Measurements from ENCODE around the gene ABCC12.

DNA sequence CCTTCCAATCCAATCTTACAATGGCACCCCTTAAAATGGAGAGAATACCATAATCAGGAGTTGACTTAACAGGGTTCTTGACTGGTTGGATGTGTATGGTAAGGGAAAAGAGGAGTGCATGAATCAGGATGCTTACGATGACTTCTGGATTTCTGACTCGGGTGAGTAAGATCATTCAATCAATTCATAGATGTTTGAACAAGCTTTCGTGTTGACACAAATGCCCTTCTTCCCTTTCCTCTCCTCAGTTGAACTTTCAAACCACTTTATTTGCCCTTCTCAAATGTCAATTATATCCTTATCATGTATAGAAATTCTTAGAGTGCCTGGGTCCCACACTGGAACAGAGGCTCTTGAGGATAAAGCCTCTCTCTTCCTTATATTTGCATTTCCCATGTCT lies 25.9 kb downstream of the ABCC12 start:
- TF ChIP-seq, protein P1, sequence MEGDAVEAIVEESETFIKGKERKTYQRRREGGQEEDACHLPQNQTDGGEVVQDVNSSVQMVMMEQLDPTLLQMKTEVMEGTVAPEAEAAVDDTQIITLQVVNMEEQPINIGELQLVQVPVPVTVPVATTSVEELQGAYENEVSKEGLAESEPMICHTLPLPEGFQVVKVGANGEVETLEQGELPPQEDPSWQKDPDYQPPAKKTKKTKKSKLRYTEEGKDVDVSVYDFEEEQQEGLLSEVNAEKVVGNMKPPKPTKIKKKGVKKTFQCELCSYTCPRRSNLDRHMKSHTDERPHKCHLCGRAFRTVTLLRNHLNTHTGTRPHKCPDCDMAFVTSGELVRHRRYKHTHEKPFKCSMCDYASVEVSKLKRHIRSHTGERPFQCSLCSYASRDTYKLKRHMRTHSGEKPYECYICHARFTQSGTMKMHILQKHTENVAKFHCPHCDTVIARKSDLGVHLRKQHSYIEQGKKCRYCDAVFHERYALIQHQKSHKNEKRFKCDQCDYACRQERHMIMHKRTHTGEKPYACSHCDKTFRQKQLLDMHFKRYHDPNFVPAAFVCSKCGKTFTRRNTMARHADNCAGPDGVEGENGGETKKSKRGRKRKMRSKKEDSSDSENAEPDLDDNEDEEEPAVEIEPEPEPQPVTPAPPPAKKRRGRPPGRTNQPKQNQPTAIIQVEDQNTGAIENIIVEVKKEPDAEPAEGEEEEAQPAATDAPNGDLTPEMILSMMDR (IDR thresholded peaks at IDR 0.05) = no peak
- no peak for TF ChIP-seq POLR2A (IDR thresholded peaks at IDR 0.05)
